GM23338 (cell line): Measurements from ENCODE around the gene RBM33. TPM values are rescaled to one million over a fixed set of nuclear protein-coding genes. Genes with fewer than 3 reads are reported as not detected.
A peak's percentile ranks its signal among the peaks of the same experiment; 100 is the strongest.

Source experiments
- ATAC-seq: fragments of 200-7000 bp; cut with Tn5 transposase; 3 replicates; pipeline ENCODE4 v1.9.1; 2020
- DNase-seq: peaks from one replicate; pipeline ENCODE4 v3.0.0-alpha.2; 2015; ENCODE audit warnings: low spot score
- H2AFZ ChIP-seq: fragments of 200-600 bp; sonication (generic); 2 replicates; pipeline ENCODE4 v1.8.0; 2016; ENCODE audit warnings: antibody characterized with exemption, mild to moderate bottlenecking, moderate library complexity
- H3F3A ChIP-seq: fragments of 200-600 bp; sonication (generic); replicated peaks from 2 replicates; pipeline ENCODE4 v1.8.0; 2017; ENCODE audit warnings: antibody characterized with exemption, mixed run types, low read depth
- H3K27ac ChIP-seq: fragments of 200-600 bp; sonication (generic); 2 replicates; pipeline ENCODE4 v1.6.1; 2016; ENCODE audit warnings: low read depth
- H3K27me3 ChIP-seq: fragments of 200-600 bp; sonication (generic); 2 replicates; pipeline ENCODE4 v1.8.0; 2016; ENCODE audit warnings: mild to moderate bottlenecking, mixed run types, moderate library complexity; ENCODE audit not compliant: insufficient read depth
- H3K36me3 ChIP-seq: fragments of 200-600 bp; sonication (generic); 2 replicates; pipeline ENCODE4 v1.8.0; 2016; ENCODE audit warnings: mild to moderate bottlenecking; ENCODE audit not compliant: insufficient read depth
- H3K4me1 ChIP-seq: fragments of 200-600 bp; sonication (generic); 2 replicates; pipeline ENCODE4 v1.8.0; 2016; ENCODE audit warnings: mild to moderate bottlenecking, moderate library complexity; ENCODE audit not compliant: insufficient read depth
- H3K4me2 ChIP-seq: fragments of 200-600 bp; sonication (generic); 2 replicates; pipeline ENCODE4 v1.7.1; 2017; ENCODE audit warnings: mixed run types
- H3K4me3 ChIP-seq: fragments of 200-600 bp; sonication (generic); 2 replicates; pipeline ENCODE4 v1.6.1; 2016; ENCODE audit warnings: mixed run types
- H3K79me2 ChIP-seq: fragments of 200-600 bp; sonication (generic); replicated peaks from 2 replicates; pipeline ENCODE4 v1.8.0; 2017; ENCODE audit warnings: mild to moderate bottlenecking; ENCODE audit not compliant: insufficient read depth
- H3K9me2 ChIP-seq: fragments of 200-600 bp; sonication (generic); 2 replicates; pipeline ENCODE4 v1.8.0; 2017; ENCODE audit not compliant: insufficient read depth
- H4K20me1 ChIP-seq: fragments of 200-600 bp; sonication (generic); replicated peaks from 2 replicates; pipeline ENCODE4 v1.8.0; 2017; ENCODE audit warnings: mild to moderate bottlenecking; ENCODE audit not compliant: insufficient read depth
- H3K27ac Mint-ChIP-seq: 2 replicates; pipeline ENCODE4 v1.8.0; 2020; ENCODE audit warnings: inconsistent platforms, mild to moderate bottlenecking, moderate library complexity, mixed read lengths
- H3K27me3 Mint-ChIP-seq: 3 replicates; pipeline ENCODE4 v1.8.0; 2022; ENCODE audit warnings: low read depth, mild to moderate bottlenecking, moderate library complexity, mixed read lengths, inconsistent platforms; ENCODE audit not compliant: insufficient read depth, poor library complexity
- H3K36me3 Mint-ChIP-seq: 3 replicates; pipeline ENCODE4 v1.8.0; 2021; ENCODE audit warnings: low read depth, mild to moderate bottlenecking, inconsistent platforms, moderate library complexity, mixed read lengths
- H3K4me1 Mint-ChIP-seq: 3 replicates; pipeline ENCODE4 v1.8.0; 2020; ENCODE audit warnings: mild to moderate bottlenecking, inconsistent platforms, mixed read lengths
- H3K4me3 Mint-ChIP-seq: 3 replicates; pipeline ENCODE4 v1.8.0; 2021; ENCODE audit warnings: moderate library complexity, mild to moderate bottlenecking, inconsistent platforms, mixed read lengths
- H3K9me3 Mint-ChIP-seq: 3 replicates; pipeline ENCODE4 v1.8.0; 2020; ENCODE audit warnings: moderate library complexity, mild to moderate bottlenecking, inconsistent platforms, mixed read lengths
- CREB1 ChIP-seq: fragments of 250-450 bp; sonication (Bioruptor Pico); IDR thresholded peaks from 2 replicates; pipeline ENCODE4 v1.5.0; 2020; ENCODE audit warnings: low read depth, mild to moderate bottlenecking, moderate library complexity
- CTCF ChIP-seq, 2 experiments: fragments of 200-600 bp in 1 of 2; sonication (generic) in 1 of 2; conservative IDR thresholded peaks; 2 replicates each; pipeline versions ENCODE4 v1.5.1 to v1.6.1; 2016 to 2017; ENCODE audit warnings: antibody characterized with exemption in 2 of 2, low read depth in 2 of 2, mild to moderate bottlenecking in 2 of 2, moderate library complexity in 1 of 2
- ETS1 ChIP-seq: IDR thresholded peaks from 2 replicates; pipeline ENCODE4 v1.6.1; 2016; ENCODE audit warnings: antibody characterized with exemption
- EZH2 ChIP-seq: fragments of 200-600 bp; sonication (generic); IDR thresholded peaks from one replicate; pipeline ENCODE4 v1.8.0; 2017; ENCODE audit warnings: antibody characterized with exemption, mild to moderate bottlenecking, low read depth; ENCODE audit not compliant: unreplicated experiment
- REST ChIP-seq: IDR thresholded peaks from one replicate; pipeline ENCODE4 v1.6.1; 2018; ENCODE audit warnings: antibody characterized with exemption; ENCODE audit not compliant: unreplicated experiment
- ZNF114 ChIP-seq: fragments of 250-450 bp; sonication (Bioruptor Pico); IDR thresholded peaks from 2 replicates; pipeline ENCODE4 v1.5.0; 2020; ENCODE audit warnings: mild to moderate bottlenecking, moderate library complexity
- ZNF462 ChIP-seq: fragments of 250-450 bp; sonication (Bioruptor Pico); IDR thresholded peaks from 2 replicates; pipeline ENCODE4 v1.5.0; 2020; ENCODE audit warnings: mild to moderate bottlenecking, moderate library complexity
- polyA plus RNA-seq: library from polyadenylated mRNA; unstranded; fragments of >200 nt; fragmentation: Nextera tagmentation; extraction: Ambion mirVana; gene quantifications from 2 replicates; pipeline ENCODE4 v1.2.1, GENCODE V29; 2016
- total RNA-seq: library from RNA; depleted of rRNA; stranded (reverse); fragments of >200 nt; shearing (Covaris generic); gene quantifications from 2 replicates; pipeline ENCODE4 v1.2.3, GENCODE V29; 2014

Gene RBM33
- total and polyA plus RNA-seq, 2 experiments from 2014 or later, result 47.7 to 94.7 TPM

- ATAC-seq (no peak), DNase-seq (no peak)
- no peaks in the 10 kb centered on the region for H3K9me2 ChIP-seq
- Mint-ChIP-seq H3K27ac (no peak overlapping the region), H3K27me3 (peaks cover 6% of the 10 kb centered on the region), H3K4me1 (peaks cover 10% of the 10 kb centered on the region), H3K9me3 (no peaks in the 10 kb centered on the region), H3K36me3 (peaks cover 52% of the 10 kb centered on the region), H3K4me3 (no peak overlapping the region)
- H3K4me1 ChIP-seq, result peaks cover 5% of the 10 kb centered on the region; the same call in 1 of the 2 replicates
- H3K36me3 ChIP-seq, result peaks cover 30% of the 10 kb centered on the region; the same call in 1 of the 2 replicates
- TF ChIP-seq ETS1 (no peak), EZH2 (no peak), ZNF114 (CRISPR knock-in tag) (no peak), ZNF462 (no peak)
- no peak overlapping the region for H3K27ac ChIP-seq
- peaks cover 69% of the 10 kb centered on the region for H3K79me2 ChIP-seq
- peaks cover 29% of the 10 kb centered on the region for H4K20me1 ChIP-seq
- no peak overlapping the region for H3K4me2 ChIP-seq
- H3K27me3 ChIP-seq, result no peaks in the 10 kb centered on the region
- H3K4me3 ChIP-seq, result no peak overlapping the region
- H2AFZ ChIP-seq, result no peak overlapping the region
- H3F3A ChIP-seq, result no peaks in the 10 kb centered on the region
These were observed 65.0 kb downstream of the RBM33 start for GRCh38 chr7:155709453-155709852.

- Histone ChIP-seq H3K4me2 (peak overlapping the region; percentile 38; the same call in 1 of the 2 replicates), H3F3A (no peaks in the 10 kb centered on the region), H3K79me2 (peaks cover 68% of the 10 kb centered on the region), H4K20me1 (peaks cover 29% of the 10 kb centered on the region), H2AFZ (no peak overlapping the region), H3K4me3 (no peak overlapping the region), H3K9me2 (no peaks in the 10 kb centered on the region), H3K36me3 (peaks cover 30% of the 10 kb centered on the region; the same call in 1 of the 2 replicates), H3K4me1 (peaks cover 5% of the 10 kb centered on the region; the same call in 1 of the 2 replicates), H3K27me3 (no peaks in the 10 kb centered on the region), H3K27ac (no peak overlapping the region)
- H3K4me3 Mint-ChIP-seq, result no peak overlapping the region
- peaks cover 10% of the 10 kb centered on the region for H3K4me1 Mint-ChIP-seq
- H3K9me3 Mint-ChIP-seq, result no peaks in the 10 kb centered on the region
- H3K27me3 Mint-ChIP-seq, result peaks cover 6% of the 10 kb centered on the region
- no peak for ATAC-seq
- H3K36me3 Mint-ChIP-seq, result peaks cover 54% of the 10 kb centered on the region
- no peak overlapping the region for H3K27ac Mint-ChIP-seq
- DNase-seq, result no peak
- no peak for TF ChIP-seq ZNF114 (CRISPR knock-in tag)
- no peak for TF ChIP-seq ETS1
- TF ChIP-seq CREB1 (CRISPR knock-in tag), result no peak
- no peak for TF ChIP-seq REST
- TF ChIP-seq CTCF (conservative IDR thresholded peaks at IDR 0.05; ENCODE audit: low read depth in 2 of 2), result no peak
These were observed 65.6 kb downstream of the RBM33 start for GRCh38 chr7:155710031-155710430.
